Endothelial cell (in vitro differentiated cells): ENCODE measurements around the gene RAB1B. TPM values are rescaled to one million over a fixed set of nuclear protein-coding genes. Genes with fewer than 3 reads are reported as not detected.

Source experiments
- DNase-seq: peaks from one replicate; pipeline ENCODE4 v3.0.0; 2021; ENCODE audit warnings: low spot score
- H3K27ac Mint-ChIP-seq: one replicate; pipeline ENCODE4 v1.8.0; 2021; ENCODE audit warnings: mixed read lengths, inconsistent platforms; ENCODE audit not compliant: unreplicated experiment
- H3K27me3 Mint-ChIP-seq: one replicate; pipeline ENCODE4 v1.8.0; 2021; ENCODE audit warnings: mild to moderate bottlenecking, moderate library complexity, mixed read lengths, inconsistent platforms; ENCODE audit not compliant: unreplicated experiment
- H3K36me3 Mint-ChIP-seq: one replicate; pipeline ENCODE4 v1.8.0; 2021; ENCODE audit warnings: mild to moderate bottlenecking, low read depth, mixed read lengths, inconsistent platforms; ENCODE audit not compliant: unreplicated experiment
- H3K4me1 Mint-ChIP-seq: one replicate; pipeline ENCODE4 v1.8.0; 2021; ENCODE audit warnings: mild to moderate bottlenecking, mixed read lengths, inconsistent platforms; ENCODE audit not compliant: unreplicated experiment
- H3K4me3 Mint-ChIP-seq: one replicate; pipeline ENCODE4 v1.8.0; 2021; ENCODE audit warnings: mild to moderate bottlenecking, mixed read lengths, inconsistent platforms; ENCODE audit not compliant: unreplicated experiment
- H3K9me3 Mint-ChIP-seq: one replicate; pipeline ENCODE4 v1.8.0; 2021; ENCODE audit warnings: mixed read lengths, inconsistent platforms; ENCODE audit not compliant: unreplicated experiment
- total RNA-seq: library from RNA; stranded (reverse); fragmentation: NEBNext Ultra II Directional; extraction: Animal tissue kit (Norgen Biotek cat#: 25700); gene quantifications from one replicate; pipeline ENCODE4 v1.2.1, GENCODE V29; 2021; ENCODE audit not compliant: unreplicated experiment
- TF ChIP-seq, protein P1 (sequence below): fragments of 200-600 bp; sonication (generic); IDR thresholded peaks from one replicate; pipeline ENCODE4 v1.5.0; 2021; ENCODE audit warnings: antibody characterized with exemption; ENCODE audit not compliant: unreplicated experiment

Gene RAB1B
- total RNA-seq, 1 donor from 2014 or later: 189 TPM

- Mint-ChIP-seq H3K27me3 (peaks cover 28% of the 10 kb centered on the region), H3K4me1 (peaks cover 23% of the 10 kb centered on the region), H3K27ac (no peak overlapping the region), H3K9me3 (no peaks in the 10 kb centered on the region), H3K36me3 (peaks cover 5% of the 10 kb centered on the region), H3K4me3 (no peak overlapping the region)
- TF ChIP-seq, protein P1, sequence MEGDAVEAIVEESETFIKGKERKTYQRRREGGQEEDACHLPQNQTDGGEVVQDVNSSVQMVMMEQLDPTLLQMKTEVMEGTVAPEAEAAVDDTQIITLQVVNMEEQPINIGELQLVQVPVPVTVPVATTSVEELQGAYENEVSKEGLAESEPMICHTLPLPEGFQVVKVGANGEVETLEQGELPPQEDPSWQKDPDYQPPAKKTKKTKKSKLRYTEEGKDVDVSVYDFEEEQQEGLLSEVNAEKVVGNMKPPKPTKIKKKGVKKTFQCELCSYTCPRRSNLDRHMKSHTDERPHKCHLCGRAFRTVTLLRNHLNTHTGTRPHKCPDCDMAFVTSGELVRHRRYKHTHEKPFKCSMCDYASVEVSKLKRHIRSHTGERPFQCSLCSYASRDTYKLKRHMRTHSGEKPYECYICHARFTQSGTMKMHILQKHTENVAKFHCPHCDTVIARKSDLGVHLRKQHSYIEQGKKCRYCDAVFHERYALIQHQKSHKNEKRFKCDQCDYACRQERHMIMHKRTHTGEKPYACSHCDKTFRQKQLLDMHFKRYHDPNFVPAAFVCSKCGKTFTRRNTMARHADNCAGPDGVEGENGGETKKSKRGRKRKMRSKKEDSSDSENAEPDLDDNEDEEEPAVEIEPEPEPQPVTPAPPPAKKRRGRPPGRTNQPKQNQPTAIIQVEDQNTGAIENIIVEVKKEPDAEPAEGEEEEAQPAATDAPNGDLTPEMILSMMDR: no peak
- no peak for DNase-seq
Measured at GRCh38 chr11:66315921-66316811, 47.7 kb downstream of the RAB1B start.

GRCh38 chr11:66316849-66317251 lies 48.4 kb downstream of the RAB1B start, which contains the start of gene CD248:
Gene CD248 (minus strand): TSS chr11:66317044. CDS start chr11:66317027, 17 bp downstream.
- Mint-ChIP-seq H3K36me3 (peaks cover 5% of the 10 kb centered on the region), H3K4me1 (peaks cover 22% of the 10 kb centered on the region), H3K4me3 (no peak within 1 kb of the TSS), H3K27ac (peak within 1 kb of the TSS; percentile 72), H3K9me3 (no peaks in the 10 kb centered on the region), H3K27me3 (peaks cover 23% of the 10 kb centered on the region)
- DNase-seq: peak; percentile 37
- TF ChIP-seq, protein P1: no peak

GRCh38 chr11:66317322-66317722 lies 48.9 kb downstream of the RAB1B start:
- DNase-seq: no peak

GRCh38 chr11:66317723-66318599 lies 49.5 kb downstream of the RAB1B start:
- no peak for DNase-seq
- peaks cover 25% of the 10 kb centered on the region for H3K27me3 Mint-ChIP-seq
- H3K36me3 Mint-ChIP-seq: peaks cover 5% of the 10 kb centered on the region
- TF ChIP-seq, protein P1: no peak
- H3K27ac Mint-ChIP-seq: peak overlapping the region; percentile 72
- H3K4me1 Mint-ChIP-seq: peaks cover 21% of the 10 kb centered on the region
- H3K9me3 Mint-ChIP-seq: no peaks in the 10 kb centered on the region
- H3K4me3 Mint-ChIP-seq: peak overlapping the region; percentile 31

More at GRCh38 chr11:66317322-66317722, 48.9 kb downstream of the RAB1B start:
- peaks cover 24% of the 10 kb centered on the region for H3K27me3 Mint-ChIP-seq
- no peaks in the 10 kb centered on the region for H3K9me3 Mint-ChIP-seq
- peaks cover 5% of the 10 kb centered on the region for H3K36me3 Mint-ChIP-seq
- peaks cover 21% of the 10 kb centered on the region for H3K4me1 Mint-ChIP-seq
- no peak overlapping the region for H3K4me3 Mint-ChIP-seq
- H3K27ac Mint-ChIP-seq: peak overlapping the region; percentile 72
- TF ChIP-seq, protein P1: no peak
